Gastrocnemius medialis (tissue), 4 donors: Measurements from ENCODE around the gene RNF144A. TPM values are rescaled to one million over a fixed set of nuclear protein-coding genes. Genes with fewer than 3 reads are reported as not detected.

Experiments
- ATAC-seq, 2 donors: fragments of 150-250 bp; one replicate each; pipeline ENCODE4 v1.9.1; 2016
- DNase-seq, 2 donors: peaks; one replicate each; pipeline ENCODE4 v3.0.0-alpha.2; 2019
- H3K27ac ChIP-seq, 4 donors: fragments of 200-600 bp; sonication (generic); 1 replicate in 1 of 4; 2 replicates in 3 of 4; pipeline ENCODE4 v1.5.1; 2016 to 2018; ENCODE audit warnings: mild to moderate bottlenecking in 2 of 4, moderate library complexity in 1 of 4
- H3K27me3 ChIP-seq, 3 donors: fragments of 200-600 bp; sonication (generic) in 2 of 3; 1 replicate in 1 of 3; 2 replicates in 2 of 3; pipeline versions ENCODE4 v1.5.1 to v1.6.0; 2016 to 2019; ENCODE audit warnings: mild to moderate bottlenecking in 1 of 3, moderate library complexity in 1 of 3
- H3K36me3 ChIP-seq, 2 donors: fragments of 200-600 bp; sonication (generic) in 1 of 2; one replicate each; pipeline ENCODE4 v1.5.1; 2017 to 2018
- H3K4me1 ChIP-seq, 2 donors: fragments of 200-600 bp; sonication (generic) in 1 of 2; one replicate each; pipeline ENCODE4 v1.5.1; 2016 to 2017; ENCODE audit warnings: mild to moderate bottlenecking in 2 of 2
- H3K4me3 ChIP-seq, 4 donors: fragments of 200-600 bp; sonication (generic) in 3 of 4; 1 replicate in 1 of 4; 2 replicates in 3 of 4; pipeline ENCODE4 v1.5.1; 2016 to 2019; ENCODE audit warnings: mild to moderate bottlenecking in 2 of 4
- H3K9me3 ChIP-seq, 3 donors: fragments of 200-600 bp; sonication (generic) in 2 of 3; 1 replicate in 1 of 3; 2 replicates in 2 of 3; pipeline ENCODE4 v1.5.1; 2016 to 2019
- CTCF ChIP-seq, 5 experiments: fragments of 450-650 bp in 3 of 5; fragments of 200-600 bp in 2 of 5; sonication (generic) in 2 of 5; IDR thresholded peaks in 4 of 5; conservative IDR thresholded peaks in 1 of 5; 1 replicate in 4 of 5; 2 replicates in 1 of 5; pipeline ENCODE4 v1.5.1; 2016 to 2019; ENCODE audit warnings: antibody characterized with exemption in 5 of 5, mild to moderate bottlenecking in 3 of 5, moderate library complexity in 3 of 5
- POLR2A ChIP-seq, 2 donors: fragments of 450-650 bp; IDR thresholded peaks; one replicate each; pipeline ENCODE4 v1.6.1; 2017; ENCODE audit warnings: antibody characterized with exemption in 2 of 2, mild to moderate bottlenecking in 2 of 2, moderate library complexity in 2 of 2
- in situ Hi-C, 4 donors: fragments of 200-750 bp; cut with MboI; loops; one replicate each; pipeline versions ENCODE4 v1.15.0 to v1.8.0; 2017; ENCODE audit warnings: low sequenced_read_pairs in 4 of 4
- intact Hi-C: fragments of 100-400 bp; cut with DNase I; formaldehyde crosslinking; loops from one replicate; pipeline ENCODE4 v1.15.1; 2023; ENCODE audit warnings: low total_unique reads
- total RNA-seq, 4 donors: library from RNA; depleted of rRNA; stranded (reverse); fragments of >200 nt; gene quantifications; one replicate each; pipeline versions ENCODE4 v1.1.0 to v1.2.3, GENCODE V29; 2016

Gene RNF144A
- total RNA-seq, 4 donors from 2014 or later = 4.9 to 16.2 (median 10.2) TPM

GRCh38 chr2:7044253-7045250 lies 127.3 kb downstream of the RNF144A start:
- Histone ChIP-seq H3K27me3 (no peaks in the 10 kb centered on the region), H3K4me3 (no peak overlapping the region), H3K27ac (no peak overlapping the region), H3K36me3 (peaks cover 0 to 5% of the 10 kb centered on the region in 2 donors), H3K9me3 (no peaks in the 10 kb centered on the region), H3K4me1 (peaks cover 0 to 4% of the 10 kb centered on the region in 2 donors)
- in situ Hi-C loops = loop anchor here (5.0 to 10.0 kb wide), 4 partner anchors 137 to 147 kb away; no protein-coding TSS in a partner anchor
- peak; percentile 83 to 95 (median 89) for TF ChIP-seq CTCF (IDR thresholded peaks at IDR 0.05 in 4 of 5, conservative IDR thresholded peaks at IDR 0.05 in 1 of 5)
- TF ChIP-seq POLR2A (IDR thresholded peaks at IDR 0.05) = no peak
- ATAC-seq (peak; percentile 78 to 83), DNase-seq (peak in 1 of 2 donors; percentile 65)
- intact Hi-C loops = loop anchor here (1.0 to 5.0 kb wide), 3 partner anchors 127 to 218 kb away; partner anchors contain the start of gene RNF144A

GRCh38 chr2:7045601-7046590 lies 128.7 kb downstream of the RNF144A start:
- intact Hi-C loops (no loop called here), in situ Hi-C loops (loop anchor here in 1 of 4 donors (10.0 kb wide), 1 partner anchor 141 kb away; no protein-coding TSS in a partner anchor)
- Histone ChIP-seq H3K4me3 (no peak overlapping the region), H3K27me3 (no peaks in the 10 kb centered on the region), H3K9me3 (no peaks in the 10 kb centered on the region), H3K27ac (no peak overlapping the region), H3K36me3 (peaks cover 0 to 5% of the 10 kb centered on the region in 2 donors), H3K4me1 (peaks cover 0 to 4% of the 10 kb centered on the region in 2 donors)
- no peak for ATAC-seq
- DNase-seq = no peak
- TF ChIP-seq POLR2A (IDR thresholded peaks at IDR 0.05) = no peak
- TF ChIP-seq CTCF (IDR thresholded peaks at IDR 0.05 in 4 of 5, conservative IDR thresholded peaks at IDR 0.05 in 1 of 5) = no peak

GRCh38 chr2:7047661-7048060 lies 130.4 kb downstream of the RNF144A start:
- TF ChIP-seq CTCF (IDR thresholded peaks at IDR 0.05 in 4 of 5, conservative IDR thresholded peaks at IDR 0.05 in 1 of 5) (no peak), POLR2A (IDR thresholded peaks at IDR 0.05) (no peak)
- Histone ChIP-seq H3K4me1 (peaks cover 0 to 4% of the 10 kb centered on the region in 2 donors), H3K36me3 (peaks cover 0 to 5% of the 10 kb centered on the region in 2 donors), H3K9me3 (no peaks in the 10 kb centered on the region), H3K27ac (no peak overlapping the region), H3K4me3 (no peak overlapping the region), H3K27me3 (no peaks in the 10 kb centered on the region)
- DNase-seq (no peak), ATAC-seq (no peak)
- in situ Hi-C loops = loop anchor here in 1 of 4 donors (10.0 kb wide), 1 partner anchor 143 kb away; no protein-coding TSS in a partner anchor
- intact Hi-C loops = no loop called here

GRCh38 chr2:7048762-7049294 lies 131.6 kb downstream of the RNF144A start:
- in situ Hi-C loops (loop anchor here in 1 of 4 donors (10.0 kb wide), 1 partner anchor 144 kb away; no protein-coding TSS in a partner anchor), intact Hi-C loops (no loop called here)
- DNase-seq (no peak), ATAC-seq (no peak)
- TF ChIP-seq CTCF (IDR thresholded peaks at IDR 0.05 in 4 of 5, conservative IDR thresholded peaks at IDR 0.05 in 1 of 5) = no peak
- no peak for TF ChIP-seq POLR2A (IDR thresholded peaks at IDR 0.05)
- Histone ChIP-seq H3K4me3 (no peak overlapping the region), H3K27me3 (no peaks in the 10 kb centered on the region), H3K27ac (no peak overlapping the region), H3K9me3 (no peaks in the 10 kb centered on the region), H3K36me3 (peaks cover 0 to 5% of the 10 kb centered on the region in 2 donors), H3K4me1 (peaks cover 0 to 3% of the 10 kb centered on the region in 2 donors)
